HCT116 (cell line): ENCODE results near the gene SCOC. TPM values are rescaled to one million over a fixed set of nuclear protein-coding genes. Genes with fewer than 3 reads are reported as not detected.

Experiments used
- ATAC-seq: fragments of 200-7000 bp; cut with Tn5 transposase; 2 replicates; pipeline ENCODE4 v1.9.1; 2020; ENCODE audit warnings: mild to moderate bottlenecking, moderate library complexity
- BruUV-seq: library from RNA; stranded (reverse); fragments of 400-500 nt; replicated peaks from 2 replicates; lab custom pipeline; 2021; lab: Mats Ljungman, UMichigan
- CTCF ChIA-PET: fragments of 300-600 bp; sonication (Branson Sonifier 250); formaldehyde crosslinking; loops from one replicate; lab custom pipeline; 2021; ENCODE audit warnings: antibody characterized with exemption; lab: Charles Lee
- POLR2A ChIA-PET: fragments of 300-600, 350-600 bp; sonication (Branson Sonifier 250); formaldehyde crosslinking; loops from one replicate; lab custom pipeline; 2021; ENCODE audit warnings: antibody characterized with exemption; lab: Charles Lee
- RAD21 ChIA-PET, 2 experiments: fragments of 300-600 bp; sonication (Branson Sonifier 250); formaldehyde crosslinking; loops; one replicate each; lab custom pipeline; 2023; ENCODE audit warnings: low total read pairs in 2 of 2; ENCODE audit not compliant: uncharacterized antibody in 2 of 2, unreplicated experiment in 2 of 2, low non-redundant PET in 1 of 2; lab: Charles Lee
- DNase-seq: peaks from one replicate; pipeline ENCODE4 v3.0.0-alpha.2; 2010; ENCODE audit warnings: low read depth, low spot score
- H2AFZ ChIP-seq: fragments of 200-600 bp; shearing (Covaris generic), sonication (generic); 2 replicates; pipeline ENCODE4 v1.6.1; 2017; ENCODE audit warnings: low read depth, mixed run types, mixed read lengths, antibody characterized with exemption, low read length; ENCODE audit not compliant: poor library complexity, severe bottlenecking
- H3K27ac ChIP-seq: 2 replicates; pipeline ENCODE4 v1.5.1; 2012; ENCODE audit warnings: low read depth, low read length
- H3K27me3 ChIP-seq: fragments of 200-600 bp; sonication (generic); 2 replicates; pipeline ENCODE4 v1.6.1; 2016; ENCODE audit warnings: mixed run types, low read length, mixed read lengths; ENCODE audit not compliant: insufficient read depth
- H3K36me3 ChIP-seq, 2 experiments: fragments of 200-500 bp in 1 of 2; fragments of 200-600 bp in 1 of 2; sonication (Bioruptor generic) in 1 of 2; sonication (generic) in 1 of 2; 2 replicates each; pipeline versions ENCODE4 v1.5.1 to v1.6.1; 2014 to 2016; ENCODE audit warnings: low read length in 2 of 2, inconsistent platforms in 1 of 2, mixed read lengths in 1 of 2, mixed run types in 1 of 2; ENCODE audit not compliant: insufficient read depth in 2 of 2, control insufficient read depth in 1 of 2
- H3K4me1 ChIP-seq, 2 experiments: fragments of 200-600 bp in 1 of 2; sonication (generic) in 1 of 2; 2 replicates each; pipeline versions ENCODE4 v1.5.1 to v1.6.1; 2012 to 2017; ENCODE audit warnings: low read length in 2 of 2, inconsistent platforms in 1 of 2, mild to moderate bottlenecking in 1 of 2, mixed read lengths in 1 of 2, mixed run types in 1 of 2, moderate library complexity in 1 of 2; ENCODE audit not compliant: insufficient read depth in 2 of 2, control insufficient read depth in 1 of 2
- H3K4me2 ChIP-seq: fragments of 200-600 bp; sonication (generic); 2 replicates; pipeline ENCODE4 v1.6.1; 2017; ENCODE audit warnings: mixed run types, low read length, mixed read lengths
- H3K4me3 ChIP-seq, 2 experiments: fragments of 200-600 bp in 1 of 2; sonication (generic) in 1 of 2; replicated peaks in 1 of 2; 2 replicates each; pipeline ENCODE4 v1.5.1; 2011 to 2016; ENCODE audit warnings: low read length in 2 of 2, control low read depth in 1 of 2, low read depth in 1 of 2, mild to moderate bottlenecking in 1 of 2, mixed read lengths in 1 of 2, mixed run types in 1 of 2
- H3K79me2 ChIP-seq: fragments of 200-600 bp; sonication (generic); 2 replicates; pipeline ENCODE4 v1.6.1; 2017; ENCODE audit warnings: mild to moderate bottlenecking, mixed run types, low read length, moderate library complexity, mixed read lengths; ENCODE audit not compliant: insufficient read depth
- H3K9ac ChIP-seq: fragments of 200-600 bp; sonication (generic); 2 replicates; pipeline ENCODE4 v1.6.1; 2016; ENCODE audit warnings: low read length, mixed read lengths
- H3K9me2 ChIP-seq: fragments of 200-600 bp; sonication (generic), shearing (Covaris generic); 2 replicates; pipeline ENCODE4 v1.6.1; 2017; ENCODE audit warnings: mixed run types, mild to moderate bottlenecking, moderate library complexity; ENCODE audit not compliant: insufficient read depth
- H3K9me3 ChIP-seq, 2 experiments: fragments of 200-500 bp in 1 of 2; fragments of 200-600 bp in 1 of 2; sonication (Bioruptor generic) in 1 of 2; sonication (generic) in 1 of 2; 2 replicates each; pipeline ENCODE4 v1.6.1; 2014 to 2017; ENCODE audit warnings: low read length in 2 of 2, mixed read lengths in 2 of 2, inconsistent platforms in 1 of 2, low read depth in 1 of 2, mild to moderate bottlenecking in 1 of 2, mixed run types in 1 of 2, moderate library complexity in 1 of 2; ENCODE audit not compliant: control insufficient read depth in 1 of 2, insufficient read depth in 1 of 2
- H4K20me1 ChIP-seq: fragments of 200-600 bp; sonication (generic), shearing (Covaris generic); 2 replicates; pipeline ENCODE4 v1.6.1; 2017; ENCODE audit warnings: mixed run types, mild to moderate bottlenecking, moderate library complexity; ENCODE audit not compliant: insufficient read depth
- FOSL1 ChIP-seq: IDR thresholded peaks from 2 replicates; pipeline ENCODE4 v1.6.1; 2012; ENCODE audit warnings: low read depth
- REST ChIP-seq: IDR thresholded peaks from 2 replicates; pipeline ENCODE4 v1.6.1; 2012; ENCODE audit warnings: low read depth
- ZNF274 ChIP-seq: fragments of 200-500 bp; sonication (Bioruptor generic); IDR thresholded peaks from 2 replicates; pipeline ENCODE4 v1.6.1; 2014; ENCODE audit warnings: mild to moderate bottlenecking, low read depth, low read length, inconsistent platforms
- intact Hi-C: fragments of 100-400 bp; cut with micrococcal nuclease; formaldehyde crosslinking; loops from 2 replicates; pipeline ENCODE4 v1.10.0; 2022
- total RNA-seq: library from RNA; stranded (reverse); gene quantifications from one replicate; pipeline ENCODE4 v1.2.1, GENCODE V29; 2021; ENCODE audit not compliant: unreplicated experiment

The SCOC gene
- total RNA-seq, 1 experiment from 2014 or later, result 52.2 TPM

DNA sequence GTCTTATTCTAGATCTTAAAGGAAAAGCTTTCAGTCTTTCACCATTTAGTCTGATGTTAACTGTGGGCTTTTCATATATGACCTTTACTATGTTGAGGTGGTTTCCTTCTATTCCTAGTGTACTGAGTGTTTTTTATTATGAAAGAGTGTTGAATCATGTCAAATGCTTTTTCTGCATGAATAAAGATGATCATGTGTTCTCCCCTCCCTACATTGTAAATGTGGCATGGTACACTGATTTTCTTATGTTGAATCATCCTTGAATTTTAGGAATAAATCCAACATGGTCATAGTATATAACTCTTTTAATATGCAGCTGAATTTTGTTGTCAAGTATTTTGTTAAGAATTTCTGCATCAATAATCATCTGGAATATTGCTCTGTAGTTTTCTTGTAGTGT lies 49.7 kb downstream of the SCOC start:
- H3K9me3 ChIP-seq, result no peaks in the 10 kb centered on the region

More for the DNA sequence above, 49.7 kb downstream of the SCOC start:
- Histone ChIP-seq H3K9me2 (no peaks in the 10 kb centered on the region), H3K79me2 (no peaks in the 10 kb centered on the region), H3K4me3 (no peak overlapping the region), H3K4me1 (peaks cover 3 to 10% of the 10 kb centered on the region in 2 experiments; a peak in 3 of 4 replicates), H4K20me1 (no peaks in the 10 kb centered on the region), H2AFZ (no peak overlapping the region), H3K27me3 (no peaks in the 10 kb centered on the region), H3K9ac (no peak overlapping the region), H3K27ac (no peak overlapping the region), H3K36me3 (no peaks in the 10 kb centered on the region), H3K4me2 (no peak overlapping the region)
- no TSS peak for BruUV-seq
- DNase-seq (no peak), ATAC-seq (no peak)
- ChIA-PET CTCF (no interaction called here), RAD21 (no interaction called here), POLR2A (no interaction called here)
- intact Hi-C loops, result no loop called here
- no peak for TF ChIP-seq ZNF274
- TF ChIP-seq FOSL1, result no peak
- TF ChIP-seq REST, result no peak
